Gastroesophageal sphincter (tissue), 4 donors: Measurements from ENCODE around the gene RPUSD3. TPM values are rescaled to one million over a fixed set of nuclear protein-coding genes. Genes with fewer than 3 reads are reported as not detected.
"Not testable (repeated sequence)": the region's sequence is repeated elsewhere in the genome, so short reads cannot be mapped to it uniquely, and the experiment has no call there.

ENCODE experiments used
- ATAC-seq: fragments of 150-250 bp; one replicate; pipeline ENCODE4 v1.9.1; 2016; ENCODE audit warnings: mild to moderate bottlenecking, moderate library complexity
- H3K27ac ChIP-seq, 4 donors: fragments of 200-600 bp; sonication (generic) in 3 of 4; 1 replicate in 3 of 4; 2 replicates in 1 of 4; pipeline ENCODE4 v1.5.1; 2016 to 2019
- H3K27me3 ChIP-seq: fragments of 200-600 bp; sonication (generic); one replicate; pipeline ENCODE4 v1.5.1; 2019
- H3K36me3 ChIP-seq, 2 donors: fragments of 200-600 bp; sonication (generic); one replicate each; pipeline ENCODE4 v1.5.1; 2019; ENCODE audit warnings: control low read depth in 1 of 2
- H3K4me1 ChIP-seq, 3 donors: fragments of 200-600 bp; sonication (generic); 1 replicate in 2 of 3; 2 replicates in 1 of 3; pipeline ENCODE4 v1.5.1; 2016 to 2019; ENCODE audit warnings: control low read depth in 2 of 3
- H3K4me3 ChIP-seq, 2 donors: fragments of 200-600 bp; sonication (generic); one replicate each; pipeline ENCODE4 v1.5.1; 2019; ENCODE audit warnings: mild to moderate bottlenecking in 1 of 2, moderate library complexity in 1 of 2
- H3K9me3 ChIP-seq, 3 donors: fragments of 200-600 bp; sonication (generic); one replicate each; pipeline ENCODE4 v1.5.1; 2017 to 2019; ENCODE audit warnings: control low read depth in 2 of 3
- CTCF ChIP-seq, 4 experiments: fragments of 200-600 bp in 2 of 4; fragments of 450-650 bp in 2 of 4; sonication (generic) in 1 of 4; IDR thresholded peaks; one replicate each; pipeline ENCODE4 v1.5.1; 2017 to 2019; ENCODE audit warnings: antibody characterized with exemption in 4 of 4, mild to moderate bottlenecking in 2 of 4, moderate library complexity in 2 of 4
- EP300 ChIP-seq: sonication (generic); formaldehyde crosslinking; IDR thresholded peaks from one replicate; pipeline ENCODE4 v1.6.1; 2017; ENCODE audit warnings: antibody characterized with exemption, mild to moderate bottlenecking
- POLR2A ChIP-seq, 2 donors: fragments of 450-650 bp; IDR thresholded peaks; one replicate each; pipeline ENCODE4 v1.6.1; 2017; ENCODE audit warnings: antibody characterized with exemption in 2 of 2, mild to moderate bottlenecking in 2 of 2, moderate library complexity in 1 of 2
- POLR2AphosphoS5 ChIP-seq: sonication (generic); formaldehyde crosslinking; IDR thresholded peaks from one replicate; pipeline ENCODE4 v1.6.1; 2017; ENCODE audit warnings: antibody characterized with exemption
- WGBS, 2 donors: methylation state at CpG; one replicate each; pipeline ENCODE4 v1.1.5; 2018; ENCODE audit warnings: low coverage in 1 of 2; 5-methylcytosine and 5-hydroxymethylcytosine counted together
- total RNA-seq, 4 donors: library from RNA; depleted of rRNA; stranded (reverse); fragments of >200 nt; gene quantifications; one replicate each; pipeline ENCODE4 v1.1.0, GENCODE V29; 2016

The RPUSD3 gene
- total RNA-seq, 4 donors from 2014 or later: 23.7 to 43.1 (median 32.6) TPM

- not testable (repeated sequence) for H3K4me1 ChIP-seq, H3K9me3 ChIP-seq, ATAC-seq, H3K27ac ChIP-seq, H3K27me3 ChIP-seq, H3K36me3 ChIP-seq, H3K4me3 ChIP-seq
- 33 to 37% methylated on average over 4 of the region's 4 CpGs for WGBS, 2 donors
- TF ChIP-seq CTCF (IDR thresholded peaks at IDR 0.05): peak in 3 of 4 experiments; percentile 61 to 72 (median 65)
- TF ChIP-seq POLR2AphosphoS5: peak; percentile 16
These were observed 5.1 kb upstream of the RPUSD3 start for GRCh38 chr3:9848860-9849259.

- 53 to 69% methylated on average over 5 to 6 of the region's 9 CpGs for WGBS, 2 donors
- not testable (repeated sequence) for H3K27me3 ChIP-seq, H3K9me3 ChIP-seq, H3K36me3 ChIP-seq, ATAC-seq, H3K27ac ChIP-seq, H3K4me3 ChIP-seq
- H3K4me1 ChIP-seq: peaks cover 0 to 13% (median 0%) of the 10 kb centered on the region in 3 donors
These were observed 4.1 kb upstream of the RPUSD3 start for GRCh38 chr3:9847870-9848269.

- WGBS, 2 donors: 83% methylated on average over 1 of the region's 6 CpGs; no CpG with 5 or more reads in 1 of the 2 donors
- ATAC-seq: no peak
- Histone ChIP-seq H3K9me3 (no peaks in the 10 kb centered on the region), H3K27ac (no peak overlapping the region), H3K27me3 (no peaks in the 10 kb centered on the region), H3K4me3 (no peak overlapping the region), H3K36me3 (peaks cover 0 to under 1% of the 10 kb centered on the region in 2 donors), H3K4me1 (peaks cover 0 to 21% (median 0%) of the 10 kb centered on the region in 3 donors)
- TF ChIP-seq POLR2A (IDR thresholded peaks at IDR 0.05) (no peak), CTCF (IDR thresholded peaks at IDR 0.05) (no peak), POLR2AphosphoS5 (no peak), EP300 (no peak)
These were observed 3.2 kb upstream of the RPUSD3 start for GRCh38 chr3:9846931-9847488.

- Histone ChIP-seq H3K27me3 (no peaks in the 10 kb centered on the region), H3K4me3 (no peak overlapping the region), H3K4me1 (peaks cover 0 to 25% (median 0%) of the 10 kb centered on the region in 3 donors), H3K36me3 (peaks cover 0 to 8% of the 10 kb centered on the region in 2 donors), H3K27ac (no peak overlapping the region), H3K9me3 (no peaks in the 10 kb centered on the region)
- WGBS, 2 donors: 67 to 78% methylated on average over 1 to 5 of the region's 6 CpGs
- TF ChIP-seq POLR2A (IDR thresholded peaks at IDR 0.05) (no peak), POLR2AphosphoS5 (no peak), EP300 (no peak), CTCF (IDR thresholded peaks at IDR 0.05) (no peak)
- ATAC-seq: no peak
These were observed 2.4 kb upstream of the RPUSD3 start for GRCh38 chr3:9846231-9846630.

- WGBS, 2 donors: 76 to 77% methylated on average over 6 to 8 of the region's 8 CpGs
- no peak for TF ChIP-seq CTCF (IDR thresholded peaks at IDR 0.05)
- TF ChIP-seq POLR2A (IDR thresholded peaks at IDR 0.05): no peak
- no peak for TF ChIP-seq POLR2AphosphoS5
- no peak for TF ChIP-seq EP300
- peaks cover 0 to 56% of the 10 kb centered on the region in 2 donors for H3K36me3 ChIP-seq
- H3K4me3 ChIP-seq: no peak overlapping the region
- no peak overlapping the region for H3K27ac ChIP-seq
- H3K9me3 ChIP-seq: no peaks in the 10 kb centered on the region
- H3K4me1 ChIP-seq: peaks cover 0 to 25% (median 0%) of the 10 kb centered on the region in 3 donors
- H3K27me3 ChIP-seq: no peaks in the 10 kb centered on the region
- no peak for ATAC-seq
These were observed 2.8 kb downstream of the RPUSD3 start for GRCh38 chr3:9841015-9841414.
